ENCODE measurements around the gene CDH20.

- TF ChIP-seq EZH2phosphoT487 (IDR thresholded peaks at IDR 0.05; ENCODE audit: low read depth, severe bottlenecking, unreplicated experiment), result no peak
- TF ChIP-seq EZH2 (IDR thresholded peaks at IDR 0.05; ENCODE audit: borderline replicate concordance), result no peak
Measured at GRCh38 chr18:61292280-61293035, 40.8 kb upstream of the CDH20 start.

All from hepatocyte (in vitro differentiated cells).